ENCODE results near the gene BCL2L2.
"Not testable (repeated sequence)": the region's sequence is repeated elsewhere in the genome, so short reads cannot be mapped to it uniquely, and the experiment has no call there.

BCL2L2 gene, protein sequence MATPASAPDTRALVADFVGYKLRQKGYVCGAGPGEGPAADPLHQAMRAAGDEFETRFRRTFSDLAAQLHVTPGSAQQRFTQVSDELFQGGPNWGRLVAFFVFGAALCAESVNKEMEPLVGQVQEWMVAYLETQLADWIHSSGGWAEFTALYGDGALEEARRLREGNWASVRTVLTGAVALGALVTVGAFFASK

DNA sequence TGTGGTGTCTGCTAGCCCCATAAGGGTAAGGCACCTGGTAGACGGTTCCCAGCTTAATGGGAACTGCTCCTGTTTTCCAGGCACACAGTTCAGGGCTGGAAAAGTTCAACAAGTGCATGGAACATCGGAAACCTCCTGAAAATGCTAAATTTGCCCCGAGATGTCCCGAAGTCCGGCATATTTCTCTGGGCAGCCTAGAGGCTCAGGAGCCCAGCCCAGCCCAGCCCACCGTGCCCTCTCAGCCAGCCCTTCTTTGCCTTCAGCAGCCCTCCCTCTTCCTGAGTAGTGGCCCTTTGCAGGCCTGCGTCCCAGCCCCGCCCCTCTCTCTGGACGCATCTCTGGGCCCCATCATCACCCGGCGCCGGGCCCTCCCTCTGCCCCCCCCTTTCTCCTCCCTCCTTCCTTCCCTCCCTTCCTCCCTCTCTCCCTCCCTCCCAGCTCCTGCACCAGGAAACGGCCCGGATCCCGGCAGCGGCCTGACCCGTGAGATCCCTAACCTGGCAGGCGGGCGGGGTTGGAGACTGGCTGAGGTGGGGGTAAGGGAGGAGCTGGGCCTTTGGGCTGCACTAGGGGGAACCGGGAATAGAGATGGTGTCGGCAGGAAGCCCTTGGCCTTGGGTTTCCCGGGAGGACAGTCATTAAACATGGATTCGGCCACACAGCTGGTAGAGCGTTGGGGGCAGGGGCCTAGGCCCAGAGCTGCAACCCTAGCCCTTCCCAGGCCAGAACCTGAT is at the start of gene BCL2L2:
Gene BCL2L2 (plus strand): TSS at position 422 of the 734 bp plus-strand sequence. CDS start 935 bp downstream, outside the sequence.
- peak within 1 kb of the TSS; percentile 80 to 89 for H3K4me3 ChIP-seq (ENCODE audit: low read depth in 1 of 2, low read length in 2 of 2)
- peaks cover 38 to 47% of the 10 kb centered on the region in 2 donors for H3K4me1 ChIP-seq (ENCODE audit: control insufficient read depth in 1 of 2, insufficient read depth in 2 of 2, low read length in 2 of 2)
- no peaks in the 10 kb centered on the region for H3K27me3 ChIP-seq (ENCODE audit: control insufficient read depth in 1 of 2, insufficient read depth in 2 of 2, low read length in 2 of 2)
- H3K36me3 ChIP-seq (ENCODE audit: control insufficient read depth in 1 of 2, insufficient read depth in 2 of 2, low read length in 2 of 2) = peaks cover 17 to 18% of the 10 kb centered on the region in 2 donors
- peak within 1 kb of the TSS; percentile 81 for H3K27ac ChIP-seq (ENCODE audit: low read depth, low read length)
- peak within 1 kb of the TSS; percentile 84 to 97 for H3K9ac ChIP-seq (ENCODE audit: low read depth in 1 of 2, low read length in 2 of 2)
- no peaks in the 10 kb centered on the region for H3K9me3 ChIP-seq (ENCODE audit: control insufficient read depth in 1 of 2, low read length in 2 of 2)

DNA sequence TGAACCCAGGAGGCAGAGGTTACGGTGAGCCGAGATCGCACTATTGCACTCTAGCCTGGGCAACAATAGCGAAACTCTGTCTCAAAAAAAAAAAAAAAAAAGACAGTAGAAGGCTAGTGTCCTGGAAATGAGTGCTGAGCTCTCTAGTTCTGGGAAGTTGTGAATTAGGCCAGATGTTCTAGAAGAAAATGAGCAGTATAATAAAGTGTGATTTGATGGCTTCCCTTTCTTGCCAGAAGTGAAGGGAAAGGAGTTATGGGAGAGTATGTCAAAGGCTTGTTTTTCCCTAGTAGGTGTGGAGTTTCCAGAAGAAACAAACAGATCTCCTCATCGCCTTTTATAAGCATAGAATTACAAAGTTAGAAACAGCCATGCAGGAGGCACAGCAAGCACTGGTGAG is 48.4 kb upstream of the BCL2L2 start:
- Histone ChIP-seq H3K27me3 (ENCODE audit: control insufficient read depth in 1 of 2, insufficient read depth in 2 of 2, low read length in 2 of 2) (no peaks in the 10 kb centered on the region), H3K9me3 (ENCODE audit: control insufficient read depth in 1 of 2, low read length in 2 of 2) (no peaks in the 10 kb centered on the region), H3K27ac (ENCODE audit: low read depth, low read length) (no peak overlapping the region), H3K36me3 (ENCODE audit: control insufficient read depth in 1 of 2, insufficient read depth in 2 of 2, low read length in 2 of 2) (no peaks in the 10 kb centered on the region), H3K9ac (ENCODE audit: low read depth in 1 of 2, low read length in 2 of 2) (no peak overlapping the region), H3K4me3 (ENCODE audit: low read depth in 1 of 2, low read length in 2 of 2) (no peak overlapping the region), H3K4me1 (ENCODE audit: control insufficient read depth in 1 of 2, insufficient read depth in 2 of 2, low read length in 2 of 2) (no peaks in the 10 kb centered on the region)

DNA sequence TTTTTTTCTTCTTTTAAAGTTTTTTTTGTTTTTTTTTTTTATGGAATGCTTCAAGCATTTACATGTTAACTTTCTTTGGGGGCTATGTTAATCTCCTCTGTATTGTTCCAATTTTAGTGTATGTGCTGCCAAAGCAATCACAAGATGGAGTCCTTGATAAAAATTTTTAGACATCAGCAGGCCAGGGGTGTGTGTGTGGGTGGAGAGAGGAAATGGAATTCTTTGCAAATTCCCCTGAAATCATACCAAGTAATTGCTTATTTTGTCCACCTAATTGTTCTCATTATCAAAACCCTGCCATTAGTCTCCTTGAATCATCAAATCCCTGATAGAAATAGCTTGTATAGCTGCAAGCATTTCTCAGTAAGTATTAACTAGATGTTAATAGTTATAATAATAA is 47.2 kb upstream of the BCL2L2 start:
- no peaks in the 10 kb centered on the region for H3K9me3 ChIP-seq (ENCODE audit: control insufficient read depth in 1 of 2, low read length in 2 of 2)
- H3K4me1 ChIP-seq (ENCODE audit: control insufficient read depth in 1 of 2, insufficient read depth in 2 of 2, low read length in 2 of 2) = no peaks in the 10 kb centered on the region
- H3K36me3 ChIP-seq (ENCODE audit: control insufficient read depth in 1 of 2, insufficient read depth in 2 of 2, low read length in 2 of 2) = no peaks in the 10 kb centered on the region
- H3K9ac ChIP-seq (ENCODE audit: low read depth in 1 of 2, low read length in 2 of 2) = no peak overlapping the region
- no peaks in the 10 kb centered on the region for H3K27me3 ChIP-seq (ENCODE audit: control insufficient read depth in 1 of 2, insufficient read depth in 2 of 2, low read length in 2 of 2)
- H3K27ac ChIP-seq (ENCODE audit: low read depth, low read length) = no peak overlapping the region
- no peak overlapping the region for H3K4me3 ChIP-seq (ENCODE audit: low read depth in 1 of 2, low read length in 2 of 2)

DNA sequence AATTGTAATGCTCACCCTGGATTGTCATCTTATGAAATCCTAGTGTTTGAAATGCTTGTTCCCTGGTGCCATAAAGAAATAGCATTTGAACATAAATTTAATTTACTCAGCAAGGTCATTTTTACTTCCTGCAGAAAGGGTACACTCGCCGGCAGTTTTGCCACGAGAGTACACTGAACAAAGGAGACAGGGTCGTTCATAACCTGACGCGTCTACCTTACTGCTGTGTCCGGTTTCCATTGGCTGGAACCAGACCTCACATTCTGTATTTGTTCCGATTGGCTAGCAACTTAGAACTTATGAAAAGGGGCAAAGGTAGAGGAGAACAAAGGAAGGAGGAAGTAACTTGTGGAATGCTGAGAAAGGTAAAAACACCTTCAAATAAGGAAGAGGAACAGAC is 45.8 kb upstream of the BCL2L2 start:
- not testable (repeated sequence) for H3K9ac ChIP-seq (ENCODE audit: low read depth in 1 of 2, low read length in 2 of 2); H3K4me3 ChIP-seq (ENCODE audit: low read depth in 1 of 2, low read length in 2 of 2); H3K27me3 ChIP-seq (ENCODE audit: control insufficient read depth in 1 of 2, insufficient read depth in 2 of 2, low read length in 2 of 2); H3K36me3 ChIP-seq (ENCODE audit: control insufficient read depth in 1 of 2, insufficient read depth in 2 of 2, low read length in 2 of 2); H3K9me3 ChIP-seq (ENCODE audit: control insufficient read depth in 1 of 2, low read length in 2 of 2); H3K27ac ChIP-seq (ENCODE audit: low read depth, low read length); H3K4me1 ChIP-seq (ENCODE audit: control insufficient read depth in 1 of 2, insufficient read depth in 2 of 2, low read length in 2 of 2)

DNA sequence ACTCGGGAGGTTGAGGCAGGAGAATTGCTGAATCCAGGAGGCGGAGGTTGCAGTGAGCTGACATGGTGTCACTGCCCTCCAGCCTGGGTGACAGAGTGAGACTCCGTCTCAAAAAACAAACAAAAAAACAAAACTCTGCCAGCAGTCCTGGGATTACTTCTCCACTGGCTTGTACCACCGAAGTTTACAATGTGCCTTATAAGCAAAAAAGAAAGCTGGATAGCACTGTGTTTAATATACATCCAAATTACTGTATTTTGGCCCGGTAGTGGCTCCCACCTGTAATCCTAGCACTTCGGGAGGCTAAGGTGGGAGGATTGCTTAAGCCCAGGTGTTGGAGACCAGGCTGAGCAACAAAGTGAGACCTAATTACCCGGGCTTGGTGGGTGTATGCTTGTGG is 37.4 kb upstream of the BCL2L2 start:
- Histone ChIP-seq H3K36me3 (ENCODE audit: control insufficient read depth in 1 of 2, insufficient read depth in 2 of 2, low read length in 2 of 2) (peaks cover 0 to 2% of the 10 kb centered on the region in 2 donors), H3K27ac (ENCODE audit: low read depth, low read length) (no peak overlapping the region), H3K4me3 (ENCODE audit: low read depth in 1 of 2, low read length in 2 of 2) (no peak overlapping the region), H3K9ac (ENCODE audit: low read depth in 1 of 2, low read length in 2 of 2) (no peak overlapping the region), H3K27me3 (ENCODE audit: control insufficient read depth in 1 of 2, insufficient read depth in 2 of 2, low read length in 2 of 2) (no peaks in the 10 kb centered on the region), H3K9me3 (ENCODE audit: control insufficient read depth in 1 of 2, low read length in 2 of 2) (no peaks in the 10 kb centered on the region), H3K4me1 (ENCODE audit: control insufficient read depth in 1 of 2, insufficient read depth in 2 of 2, low read length in 2 of 2) (no peaks in the 10 kb centered on the region)

DNA sequence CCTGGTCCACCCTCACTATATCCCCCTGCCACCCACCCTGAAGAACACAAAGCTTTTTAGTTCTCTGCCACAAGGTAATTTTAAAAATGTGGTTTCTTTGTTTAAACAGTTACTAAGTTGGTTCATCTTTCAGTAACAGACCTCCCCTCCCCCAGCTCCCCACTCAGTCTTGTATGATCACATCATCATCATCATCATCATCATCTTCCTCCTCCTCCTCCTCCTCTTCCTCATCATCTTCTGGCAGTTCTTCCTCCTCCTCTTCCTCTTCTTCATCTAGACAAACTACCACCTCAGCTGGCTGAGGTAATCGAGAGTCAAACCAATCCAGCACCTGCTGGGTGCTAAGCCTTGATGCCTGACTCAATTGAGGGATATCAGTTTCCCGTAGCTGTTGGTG is 31.2 kb upstream of the BCL2L2 start:
- Histone ChIP-seq H3K9ac (ENCODE audit: low read depth in 1 of 2, low read length in 2 of 2) (no peak overlapping the region), H3K36me3 (ENCODE audit: control insufficient read depth in 1 of 2, insufficient read depth in 2 of 2, low read length in 2 of 2) (peaks cover 6 to 18% of the 10 kb centered on the region in 2 donors), H3K9me3 (ENCODE audit: control insufficient read depth in 1 of 2, low read length in 2 of 2) (no peaks in the 10 kb centered on the region), H3K4me3 (ENCODE audit: low read depth in 1 of 2, low read length in 2 of 2) (no peak overlapping the region), H3K27me3 (ENCODE audit: control insufficient read depth in 1 of 2, insufficient read depth in 2 of 2, low read length in 2 of 2) (no peaks in the 10 kb centered on the region), H3K4me1 (ENCODE audit: control insufficient read depth in 1 of 2, insufficient read depth in 2 of 2, low read length in 2 of 2) (peaks cover 5% of the 10 kb centered on the region in 2 donors), H3K27ac (ENCODE audit: low read depth, low read length) (no peak overlapping the region)

DNA sequence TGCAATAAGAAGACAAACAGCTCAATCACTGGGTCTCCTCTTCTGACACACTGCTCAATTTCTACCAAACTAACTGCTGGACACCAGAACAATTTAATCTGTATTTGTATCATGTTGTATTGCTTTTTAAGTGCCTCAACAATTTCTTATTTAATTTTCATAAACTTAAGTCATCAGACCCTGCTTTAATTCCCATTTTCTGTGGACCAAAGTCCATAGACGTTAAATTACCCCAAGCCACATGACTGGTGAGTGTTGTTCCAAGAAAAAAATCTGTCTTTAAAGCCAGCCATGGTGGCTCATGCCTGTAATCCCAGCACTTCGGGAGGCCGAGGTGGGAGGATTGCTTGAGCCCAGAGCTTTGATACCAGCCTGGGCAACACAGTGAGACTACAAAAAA is 29.4 kb upstream of the BCL2L2 start:
- Histone ChIP-seq H3K27me3 (ENCODE audit: control insufficient read depth in 1 of 2, insufficient read depth in 2 of 2, low read length in 2 of 2) (no peaks in the 10 kb centered on the region), H3K36me3 (ENCODE audit: control insufficient read depth in 1 of 2, insufficient read depth in 2 of 2, low read length in 2 of 2) (peaks cover 6 to 18% of the 10 kb centered on the region in 2 donors), H3K4me1 (ENCODE audit: control insufficient read depth in 1 of 2, insufficient read depth in 2 of 2, low read length in 2 of 2) (peaks cover 5 to 6% of the 10 kb centered on the region in 2 donors), H3K27ac (ENCODE audit: low read depth, low read length) (no peak overlapping the region), H3K4me3 (ENCODE audit: low read depth in 1 of 2, low read length in 2 of 2) (no peak overlapping the region), H3K9ac (ENCODE audit: low read depth in 1 of 2, low read length in 2 of 2) (no peak overlapping the region), H3K9me3 (ENCODE audit: control insufficient read depth in 1 of 2, low read length in 2 of 2) (no peaks in the 10 kb centered on the region)

DNA sequence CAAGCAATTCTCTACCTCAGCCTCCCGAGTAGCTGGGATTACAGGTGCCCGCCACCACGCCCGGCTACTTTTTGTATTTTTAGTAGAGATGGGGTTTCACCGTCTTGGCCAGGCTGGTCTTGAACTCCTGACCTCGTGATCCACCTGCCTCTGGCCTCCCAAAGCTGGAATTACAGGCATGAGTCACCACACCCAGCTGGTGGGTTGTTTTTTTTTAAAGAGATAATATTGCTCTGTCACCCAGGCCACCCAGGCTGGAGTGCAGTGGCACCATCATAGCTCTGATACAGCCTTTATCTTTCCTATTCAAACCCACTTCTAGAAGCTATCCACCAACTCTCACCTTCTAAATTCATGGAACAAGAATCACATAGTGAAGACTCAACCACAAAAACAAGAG is 28.7 kb upstream of the BCL2L2 start:
- H3K27ac ChIP-seq (ENCODE audit: low read depth, low read length); H3K9me3 ChIP-seq (ENCODE audit: control insufficient read depth in 1 of 2, low read length in 2 of 2); H3K27me3 ChIP-seq (ENCODE audit: control insufficient read depth in 1 of 2, insufficient read depth in 2 of 2, low read length in 2 of 2); H3K4me1 ChIP-seq (ENCODE audit: control insufficient read depth in 1 of 2, insufficient read depth in 2 of 2, low read length in 2 of 2); H3K9ac ChIP-seq (ENCODE audit: low read depth in 1 of 2, low read length in 2 of 2); H3K4me3 ChIP-seq (ENCODE audit: low read depth in 1 of 2, low read length in 2 of 2): not testable (repeated sequence)
- peaks cover 6 to 22% of the 10 kb centered on the region in 2 donors for H3K36me3 ChIP-seq (ENCODE audit: control insufficient read depth in 1 of 2, insufficient read depth in 2 of 2, low read length in 2 of 2)

DNA sequence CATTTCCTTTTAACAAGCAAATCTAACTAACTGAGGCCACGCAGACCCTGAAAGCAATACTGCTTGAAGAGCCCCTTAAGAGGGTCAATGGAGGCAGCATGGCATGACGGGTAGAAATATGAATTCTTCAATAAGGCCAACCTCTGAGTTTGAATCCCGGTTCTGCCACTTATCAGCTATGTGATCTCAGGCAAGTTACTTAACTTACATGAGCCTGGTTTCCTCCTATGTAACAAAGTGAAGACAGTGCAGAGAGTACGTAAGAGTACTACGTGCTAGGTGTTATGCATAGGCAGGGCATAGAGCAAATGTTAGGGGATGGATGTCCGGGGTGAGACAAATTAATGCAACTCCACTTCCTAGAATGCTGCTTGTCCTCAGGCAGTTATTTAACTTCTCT is 25.4 kb upstream of the BCL2L2 start:
- Histone ChIP-seq H3K27ac (ENCODE audit: low read depth, low read length) (no peak overlapping the region), H3K36me3 (ENCODE audit: control insufficient read depth in 1 of 2, insufficient read depth in 2 of 2, low read length in 2 of 2) (peaks cover 0 to 13% of the 10 kb centered on the region in 2 donors), H3K4me3 (ENCODE audit: low read depth in 1 of 2, low read length in 2 of 2) (no peak overlapping the region), H3K27me3 (ENCODE audit: control insufficient read depth in 1 of 2, insufficient read depth in 2 of 2, low read length in 2 of 2) (no peaks in the 10 kb centered on the region), H3K4me1 (ENCODE audit: control insufficient read depth in 1 of 2, insufficient read depth in 2 of 2, low read length in 2 of 2) (peaks cover 11 to 18% of the 10 kb centered on the region in 2 donors), H3K9ac (ENCODE audit: low read depth in 1 of 2, low read length in 2 of 2) (no peak overlapping the region), H3K9me3 (ENCODE audit: control insufficient read depth in 1 of 2, low read length in 2 of 2) (no peaks in the 10 kb centered on the region)

DNA sequence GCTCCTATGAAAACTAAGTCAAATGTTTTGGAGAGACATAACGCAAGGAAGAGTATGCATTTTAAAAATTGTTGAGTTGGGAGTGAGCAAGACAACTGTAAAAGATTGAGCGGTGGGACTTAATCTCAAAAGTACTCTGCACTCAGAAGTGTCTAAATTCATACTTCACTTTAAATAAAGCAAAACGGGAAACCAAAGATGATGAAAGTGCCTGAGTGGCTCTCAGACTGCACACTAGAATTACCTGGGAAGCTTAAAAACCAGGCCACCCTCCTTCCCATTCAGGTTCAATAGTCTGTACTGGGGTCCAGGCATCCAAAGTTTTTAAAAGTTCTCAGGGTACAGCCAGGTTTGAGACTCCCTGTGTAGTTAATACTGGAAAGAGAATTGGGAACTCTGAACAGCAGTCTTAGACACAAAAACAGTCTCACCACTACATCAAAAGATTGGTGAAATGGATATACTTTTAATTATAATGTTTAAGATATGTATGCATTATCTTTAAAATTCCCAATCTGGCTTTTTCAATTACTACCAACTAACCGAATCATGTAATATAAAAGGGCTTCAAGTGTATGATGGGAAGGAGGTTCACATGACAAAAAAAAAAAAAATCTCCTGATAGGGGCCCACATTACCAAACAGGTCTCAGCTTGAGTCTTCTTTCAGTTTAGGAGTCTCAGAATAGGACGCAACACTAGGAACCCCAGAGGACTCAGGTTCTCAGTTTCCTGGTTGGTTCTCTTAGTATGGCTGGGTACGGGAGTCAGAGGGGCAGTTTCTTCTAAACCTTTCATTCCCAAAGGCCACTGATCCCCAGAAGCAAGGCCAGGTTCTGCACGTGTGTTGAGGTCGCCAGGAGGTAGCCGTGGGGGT is 21.7 kb upstream of the BCL2L2 start:
- H3K4me1 ChIP-seq (ENCODE audit: control insufficient read depth in 1 of 2, insufficient read depth in 2 of 2, low read length in 2 of 2) = peaks cover 18 to 24% of the 10 kb centered on the region in 2 donors
- peak overlapping the region; percentile 76 to 96 for H3K4me3 ChIP-seq (ENCODE audit: low read depth in 1 of 2, low read length in 2 of 2)
- peak overlapping the region; percentile 83 for H3K27ac ChIP-seq (ENCODE audit: low read depth, low read length)
- no peaks in the 10 kb centered on the region for H3K9me3 ChIP-seq (ENCODE audit: control insufficient read depth in 1 of 2, low read length in 2 of 2)
- H3K27me3 ChIP-seq (ENCODE audit: control insufficient read depth in 1 of 2, insufficient read depth in 2 of 2, low read length in 2 of 2) = no peaks in the 10 kb centered on the region
- H3K9ac ChIP-seq (ENCODE audit: low read depth in 1 of 2, low read length in 2 of 2) = peak overlapping the region; percentile 67 to 96
- H3K36me3 ChIP-seq (ENCODE audit: control insufficient read depth in 1 of 2, insufficient read depth in 2 of 2, low read length in 2 of 2) = peaks cover 0 to 6% of the 10 kb centered on the region in 2 donors

Measured in duodenal mucosa (tissue), 2 donors.